Astrocyte of the cerebellum (primary cell): ENCODE measurements around the gene SLC26A9.

Experiments used
- DNase-seq: peaks from one replicate; pipeline ENCODE4 v3.0.0-alpha.2; 2011; ENCODE audit warnings: low read depth
- H3K4me3 ChIP-seq: 2 replicates; pipeline ENCODE4 v1.5.1; 2011; ENCODE audit warnings: mild to moderate bottlenecking, low read depth, low read length, moderate library complexity
- CTCF ChIP-seq: IDR thresholded peaks from 2 replicates; pipeline ENCODE4 v1.5.1; 2012; ENCODE audit warnings: low read length, low read depth, moderate library complexity, mild to moderate bottlenecking; ENCODE audit errors: missing control alignments
- in situ Hi-C: cut with HindIII; loops from 2 replicates; pipeline ENCODE4 v1.10.0; 2017; ENCODE audit warnings: low sequenced_read_pairs

SLC26A9 gene

GRCh38 chr1:205950280-205950679, 7.0 kb upstream of the SLC26A9 start:
- peak; percentile 38 for DNase-seq
- H3K4me3 ChIP-seq: no peak overlapping the region
- in situ Hi-C loops: no loop called here
- no peak for TF ChIP-seq CTCF

- no peak for DNase-seq
- H3K4me3 ChIP-seq: no peak overlapping the region
- TF ChIP-seq CTCF: no peak
- in situ Hi-C loops: no loop called here
Observed at GRCh38 chr1:205949753-205950152, 6.5 kb upstream of the SLC26A9 start.

- in situ Hi-C loops: no loop called here
- DNase-seq: no peak
- no peak for TF ChIP-seq CTCF
Observed at GRCh38 chr1:205948886-205949285, 5.6 kb upstream of the SLC26A9 start.

GRCh38 chr1:205948039-205948438, 4.8 kb upstream of the SLC26A9 start:
- DNase-seq: no peak
- in situ Hi-C loops: no loop called here
- TF ChIP-seq CTCF: no peak
- H3K4me3 ChIP-seq: no peak overlapping the region

More at GRCh38 chr1:205948886-205949285, 5.6 kb upstream of the SLC26A9 start:
- no peak overlapping the region for H3K4me3 ChIP-seq

GRCh38 chr1:205947024-205947423, 3.8 kb upstream of the SLC26A9 start:
- in situ Hi-C loops: no loop called here
- TF ChIP-seq CTCF: no peak
- H3K4me3 ChIP-seq: no peak overlapping the region
- DNase-seq: no peak

GRCh38 chr1:205945069-205945468, 1.8 kb upstream of the SLC26A9 start:
- no peak overlapping the region for H3K4me3 ChIP-seq
- in situ Hi-C loops: no loop called here
- DNase-seq: no peak
- TF ChIP-seq CTCF: no peak

- DNase-seq: no peak
- TF ChIP-seq CTCF: no peak
- no peak overlapping the region for H3K4me3 ChIP-seq
- in situ Hi-C loops: no loop called here
Observed at GRCh38 chr1:205944525-205944924, 1.3 kb upstream of the SLC26A9 start.
